ENCODE data around the gene LENG9.

DNA sequence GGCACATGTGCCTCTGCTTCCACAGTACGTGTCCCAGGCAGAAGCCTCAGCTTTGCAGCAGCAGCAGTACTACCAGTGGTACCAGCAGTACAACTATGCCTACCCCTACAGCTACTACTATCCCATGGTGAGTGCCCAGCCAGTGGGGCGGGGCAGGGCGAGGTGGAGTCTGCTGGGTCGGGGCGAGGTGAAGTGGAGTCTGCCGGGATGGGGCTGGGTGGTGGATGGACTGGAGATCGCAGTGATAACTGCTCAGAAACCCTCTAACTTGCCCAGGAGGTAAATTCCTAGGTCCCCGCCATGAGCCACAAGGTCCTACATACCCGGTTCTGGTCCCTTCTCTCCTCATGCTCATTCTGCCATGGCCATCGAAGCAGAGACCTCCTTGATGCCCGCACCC lies 11.0 kb downstream of the LENG9 start:
- TF ChIP-seq, protein P1, sequence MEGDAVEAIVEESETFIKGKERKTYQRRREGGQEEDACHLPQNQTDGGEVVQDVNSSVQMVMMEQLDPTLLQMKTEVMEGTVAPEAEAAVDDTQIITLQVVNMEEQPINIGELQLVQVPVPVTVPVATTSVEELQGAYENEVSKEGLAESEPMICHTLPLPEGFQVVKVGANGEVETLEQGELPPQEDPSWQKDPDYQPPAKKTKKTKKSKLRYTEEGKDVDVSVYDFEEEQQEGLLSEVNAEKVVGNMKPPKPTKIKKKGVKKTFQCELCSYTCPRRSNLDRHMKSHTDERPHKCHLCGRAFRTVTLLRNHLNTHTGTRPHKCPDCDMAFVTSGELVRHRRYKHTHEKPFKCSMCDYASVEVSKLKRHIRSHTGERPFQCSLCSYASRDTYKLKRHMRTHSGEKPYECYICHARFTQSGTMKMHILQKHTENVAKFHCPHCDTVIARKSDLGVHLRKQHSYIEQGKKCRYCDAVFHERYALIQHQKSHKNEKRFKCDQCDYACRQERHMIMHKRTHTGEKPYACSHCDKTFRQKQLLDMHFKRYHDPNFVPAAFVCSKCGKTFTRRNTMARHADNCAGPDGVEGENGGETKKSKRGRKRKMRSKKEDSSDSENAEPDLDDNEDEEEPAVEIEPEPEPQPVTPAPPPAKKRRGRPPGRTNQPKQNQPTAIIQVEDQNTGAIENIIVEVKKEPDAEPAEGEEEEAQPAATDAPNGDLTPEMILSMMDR (IDR thresholded peaks at IDR 0.05 in 4 of 5, conservative IDR thresholded peaks at IDR 0.05 in 1 of 5): no peak
- TF ChIP-seq POLR2A (IDR thresholded peaks at IDR 0.05): no peak

All from gastrocnemius medialis (tissue), 4 donors.